ENCODE results near the gene CACNA2D4. TPM values are rescaled to one million over a fixed set of nuclear protein-coding genes. Genes with fewer than 3 reads are reported as not detected.

CACNA2D4 gene
- total RNA-seq, 4 donors from 2014 or later, result 1.4 to 3.3 (median 3.0) TPM

- no peaks in the 10 kb centered on the region for H3K9me3 ChIP-seq
- 80% methylated on average over 1 of the region's 16 CpGs; no CpG with 5 or more reads in 1 of the 2 donors for WGBS, 2 donors (ENCODE audit: low coverage in 1 of 2)
- no peak for ATAC-seq
- no peak for TF ChIP-seq CTCF (IDR thresholded peaks at IDR 0.05)
- TF ChIP-seq POLR2A (IDR thresholded peaks at IDR 0.05), result no peak
- TF ChIP-seq POLR2AphosphoS5 (IDR thresholded peaks at IDR 0.05), result no peak
- no peak for TF ChIP-seq EP300 (IDR thresholded peaks at IDR 0.05)
- H3K4me1 ChIP-seq, result no peaks in the 10 kb centered on the region
- H3K27ac ChIP-seq, result no peak overlapping the region
- no peaks in the 10 kb centered on the region for H3K36me3 ChIP-seq
- no peak overlapping the region for H3K4me3 ChIP-seq
- H3K27me3 ChIP-seq, result peaks cover 88% of the 10 kb centered on the region
Measured at GRCh38 chr12:1828856-1829255, 89.6 kb downstream of the CACNA2D4 start.

GRCh38 chr12:1827826-1828805, 90.3 kb downstream of the CACNA2D4 start:
- Histone ChIP-seq H3K4me3 (no peak overlapping the region), H3K27me3 (peaks cover 88% of the 10 kb centered on the region), H3K36me3 (no peaks in the 10 kb centered on the region), H3K27ac (no peak overlapping the region), H3K4me1 (no peaks in the 10 kb centered on the region), H3K9me3 (no peaks in the 10 kb centered on the region)
- no peak for ATAC-seq
- whole genome bisulfite sequencing, 2 donors (ENCODE audit: low coverage in 1 of 2), result 45 to 90% methylated on average over 4 to 5 of the region's 38 CpGs
- TF ChIP-seq POLR2AphosphoS5 (IDR thresholded peaks at IDR 0.05) (no peak), EP300 (IDR thresholded peaks at IDR 0.05) (no peak), CTCF (IDR thresholded peaks at IDR 0.05) (no peak), POLR2A (IDR thresholded peaks at IDR 0.05) (no peak)

GRCh38 chr12:1826867-1827705, 91.4 kb downstream of the CACNA2D4 start:
- WGBS, 2 donors (ENCODE audit: low coverage in 1 of 2), result 72 to 87% methylated on average over 3 to 8 of the region's 25 CpGs
- TF ChIP-seq CTCF (IDR thresholded peaks at IDR 0.05) (no peak), POLR2A (IDR thresholded peaks at IDR 0.05) (no peak), POLR2AphosphoS5 (IDR thresholded peaks at IDR 0.05) (no peak), EP300 (IDR thresholded peaks at IDR 0.05) (no peak)

GRCh38 chr12:1826401-1826800, 92.1 kb downstream of the CACNA2D4 start:
- no peak for ATAC-seq

More at GRCh38 chr12:1826867-1827705, 91.4 kb downstream of the CACNA2D4 start:
- Histone ChIP-seq H3K9me3 (no peaks in the 10 kb centered on the region), H3K27ac (no peak overlapping the region), H3K4me1 (no peaks in the 10 kb centered on the region), H3K4me3 (no peak overlapping the region), H3K36me3 (no peaks in the 10 kb centered on the region), H3K27me3 (peaks cover 94% of the 10 kb centered on the region)
- no peak for ATAC-seq

More at GRCh38 chr12:1826401-1826800, 92.1 kb downstream of the CACNA2D4 start:
- Histone ChIP-seq H3K9me3 (no peaks in the 10 kb centered on the region), H3K4me1 (no peaks in the 10 kb centered on the region), H3K4me3 (no peak overlapping the region), H3K27me3 (peaks cover 94% of the 10 kb centered on the region), H3K36me3 (no peaks in the 10 kb centered on the region), H3K27ac (no peak overlapping the region)
- no peak for TF ChIP-seq POLR2AphosphoS5 (IDR thresholded peaks at IDR 0.05)
- TF ChIP-seq POLR2A (IDR thresholded peaks at IDR 0.05), result no peak
- no peak for TF ChIP-seq CTCF (IDR thresholded peaks at IDR 0.05)
- TF ChIP-seq EP300 (IDR thresholded peaks at IDR 0.05), result no peak
- WGBS, 2 donors (ENCODE audit: low coverage in 1 of 2), result 80% methylated on average over 1 of the region's 15 CpGs; no CpG with 5 or more reads in 1 of the 2 donors

Data from gastroesophageal sphincter (tissue), 4 donors.